HepG2 (cell line): ENCODE data around the gene EIF2B1. TPM values are rescaled to one million over a fixed set of nuclear protein-coding genes. Genes with fewer than 3 reads are reported as not detected.

Experiments
- ARNT2 ChIP-seq: sonication (generic); formaldehyde crosslinking; IDR thresholded peaks from 2 replicates; pipeline ENCODE4 v1.8.0; 2022; ENCODE audit warnings: mild to moderate bottlenecking, low read depth, missing genetic modification reagents, moderate library complexity
- ASH2L ChIP-seq: fragments of 300-600, 200-600 bp; sonication (generic); IDR thresholded peaks from 2 replicates; pipeline ENCODE4 v1.7.0; 2017; ENCODE audit warnings: low read depth, mild to moderate bottlenecking, moderate library complexity, mixed read lengths, low read length; ENCODE audit not compliant: insufficient read length
- EZH2 ChIP-seq: conservative IDR thresholded peaks from 2 replicates; pipeline ENCODE4 v1.6.1; 2012; ENCODE audit warnings: mild to moderate bottlenecking, low read depth, low read length, moderate library complexity
- FOXO4 ChIP-seq: sonication (generic); formaldehyde crosslinking; conservative IDR thresholded peaks from 2 replicates; pipeline ENCODE4 v1.8.1; 2023; ENCODE audit warnings: missing genetic modification reagents
- HNF4G ChIP-seq, 2 experiments: sonication (generic) in 1 of 2; formaldehyde crosslinking in 1 of 2; IDR thresholded peaks; 2 replicates each; pipeline versions ENCODE4 v1.4.0 to v1.6.1; 2011 to 2020; ENCODE audit warnings: borderline replicate concordance in 2 of 2, low read depth in 2 of 2, mild to moderate bottlenecking in 2 of 2, low read length in 1 of 2, missing genetic modification reagents in 1 of 2, moderate library complexity in 1 of 2
- KLF16 ChIP-seq, 2 experiments: sonication (generic) in 1 of 2; formaldehyde crosslinking in 1 of 2; IDR thresholded peaks; 2 replicates each; pipeline versions ENCODE4 v1.6.1 to v1.8.0; 2016 to 2023; ENCODE audit warnings: missing genetic modification reagents in 2 of 2, missing compliant biosample characterization in 1 of 2
- MXD1 ChIP-seq: sonication (generic); formaldehyde crosslinking; IDR thresholded peaks from 2 replicates; pipeline ENCODE4 v1.4.0; 2020; ENCODE audit warnings: mild to moderate bottlenecking, missing genetic modification reagents
- NCOA2 ChIP-seq: sonication (generic); formaldehyde crosslinking; IDR thresholded peaks from 2 replicates; pipeline ENCODE4 v1.8.0; 2022; ENCODE audit warnings: inconsistent platforms
- PBX3 ChIP-seq: sonication (generic); formaldehyde crosslinking; IDR thresholded peaks from 2 replicates; pipeline ENCODE4 v1.8.1; 2023; ENCODE audit warnings: missing genetic modification reagents, inconsistent platforms, borderline replicate concordance
- SIX1 ChIP-seq: sonication (generic); formaldehyde crosslinking; IDR thresholded peaks from 2 replicates; pipeline ENCODE4 v1.4.0; 2020; ENCODE audit warnings: missing genetic modification reagents, borderline replicate concordance
- TAF1 ChIP-seq: sonication (generic); formaldehyde crosslinking; IDR thresholded peaks from 2 replicates; pipeline ENCODE4 v1.4.0; 2020; ENCODE audit warnings: missing genetic modification reagents
- TFDP2 ChIP-seq: sonication (generic); formaldehyde crosslinking; IDR thresholded peaks from 2 replicates; pipeline ENCODE4 v1.4.0; 2020; ENCODE audit warnings: missing genetic modification reagents
- TFE3 ChIP-seq: IDR thresholded peaks from 2 replicates; pipeline ENCODE4 v1.6.1; 2016
- TMF1 ChIP-seq: sonication (generic); formaldehyde crosslinking; IDR thresholded peaks from 2 replicates; pipeline ENCODE4 v1.8.1; 2022; ENCODE audit warnings: low read depth, missing genetic modification reagents
- U2AF1 ChIP-seq: fragments of 200-400 bp; formaldehyde crosslinking; optimal IDR thresholded peaks from 2 replicates; pipeline ENCODE3; 2017; ENCODE audit warnings: mild to moderate bottlenecking, low read depth, low read length
- ZKSCAN8 ChIP-seq: IDR thresholded peaks from 2 replicates; pipeline ENCODE4 v1.6.1; 2016; ENCODE audit warnings: borderline replicate concordance, missing genetic modification reagents, missing compliant biosample characterization
- ZNF274 ChIP-seq: sonication (generic); formaldehyde crosslinking; IDR thresholded peaks from 2 replicates; pipeline ENCODE4 v1.5.1; 2020; ENCODE audit warnings: mild to moderate bottlenecking, missing genetic modification reagents
- ZNF354B ChIP-seq: sonication (generic); formaldehyde crosslinking; IDR thresholded peaks from 2 replicates; pipeline ENCODE4 v1.8.0; 2022; ENCODE audit warnings: mild to moderate bottlenecking, missing genetic modification reagents
- ZNF547 ChIP-seq: sonication (generic); formaldehyde crosslinking; IDR thresholded peaks from 2 replicates; pipeline ENCODE4 v1.5.1; 2020; ENCODE audit warnings: mild to moderate bottlenecking, missing genetic modification reagents
- ZNF800 ChIP-seq: sonication (generic); formaldehyde crosslinking; IDR thresholded peaks from 2 replicates; pipeline ENCODE4 v1.4.0; 2020; ENCODE audit warnings: missing genetic modification reagents
- polyA plus RNA-seq, 8 experiments: library from polyadenylated mRNA; depleted of rRNA in 3 of 8; stranded (reverse) in 7 of 8; unstranded in 1 of 8; fragments of >200 nt; fragmentation: Illumina TruSeq in 4 of 8; extraction: Trizol in 4 of 8; gene quantifications; 2 replicates each; pipeline versions ENCODE4 v1.2.1 to v1.2.3, GENCODE V29; 2011 to 2016; ENCODE audit warnings: low read depth in 4 of 8, missing spikeins in 1 of 8, mixed read lengths in 1 of 8; ENCODE audit not compliant: insufficient read depth in 1 of 8
- total RNA-seq, 5 experiments: library from RNA; depleted of rRNA; stranded (reverse); fragments of >200 nt; fragmentation: Illumina TruSeq; extraction: Trizol; gene quantifications; 2 replicates each; pipeline ENCODE4 v1.2.3, GENCODE V29; 2016; ENCODE audit warnings: low read depth in 1 of 5

EIF2B1 gene
- total and polyA plus RNA-seq, 2 of the 13 experiments (the other 11 are each of a cell fraction or from before 2014, with no cell fraction given) = 18.7 to 37.4 TPM

- TF ChIP-seq PBX3 (CRISPR knock-in tag) (peak; percentile 62; the same call in 1 of the 2 replicates), TFE3 (CRISPR knock-in tag) (peak; percentile 90), NCOA2 (no peak; the same call in 1 of the 2 replicates), U2AF1 (no peak), TAF1 (CRISPR knock-in tag) (peak; percentile 98), ZKSCAN8 (CRISPR knock-in tag) (peak; percentile 37; the same call in 1 of the 2 replicates), ASH2L (peak; percentile 73), ARNT2 (CRISPR knock-in tag) (peak; percentile 93; the same call in 1 of the 2 replicates), MXD1 (CRISPR knock-in tag) (peak; percentile 94), EZH2 (no peak), HNF4G (IDR thresholded peaks at IDR 0.05; ENCODE audit: borderline replicate concordance, low read depth, low read length) (no peak), HNF4G (CRISPR knock-in tag; IDR thresholded peaks at IDR 0.05; ENCODE audit: borderline replicate concordance, low read depth) (peak; percentile 52; the same call in 1 of the 2 replicates), ZNF274 (CRISPR knock-in tag) (peak; percentile 77; the same call in 1 of the 2 replicates), TFDP2 (CRISPR knock-in tag) (peak; percentile 45; the same call in 1 of the 2 replicates), ZNF800 (peak; percentile 90), KLF16 (CRISPR knock-in tag; IDR thresholded peaks at IDR 0.05) (peak in 1 of 2 experiments; percentile 93; a peak in 2 of 4 replicates), ZNF354B (peak; percentile 43; the same call in 1 of the 2 replicates), TMF1 (CRISPR knock-in tag) (peak; percentile 66; the same call in 1 of the 2 replicates), ZNF547 (peak; percentile 43; the same call in 1 of the 2 replicates), SIX1 (CRISPR knock-in tag) (no peak), FOXO4 (CRISPR knock-in tag) (no peak)
Measured at GRCh38 chr12:123633379-123634141, at the start of gene EIF2B1, which contains the start of gene GTF2H3 (continued).
